Astrocyte (in vitro differentiated cells and primary cell): Measurements from ENCODE around the gene DGKB.

ENCODE experiments used
- CTCF ChIP-seq: IDR thresholded peaks from 2 replicates; pipeline ENCODE4 v1.5.1; 2011; ENCODE audit warnings: low read depth, mild to moderate bottlenecking, inconsistent platforms, low read length, moderate library complexity; ENCODE audit not compliant: insufficient read depth
- EZH2 ChIP-seq: IDR thresholded peaks from 2 replicates; pipeline ENCODE4 v1.6.1; 2012; ENCODE audit warnings: mild to moderate bottlenecking, low read length, inconsistent platforms; ENCODE audit not compliant: insufficient read depth

- TF ChIP-seq CTCF: no peak
- no peak for TF ChIP-seq EZH2
These were observed 140.0 kb downstream of the DGKB start for GRCh38 chr7:14762561-14762960.
